ENCODE measurements around the gene ANGPT4. TPM values are rescaled to one million over a fixed set of nuclear protein-coding genes. Genes with fewer than 3 reads are reported as not detected.

The ANGPT4 gene
- polyA plus RNA-seq, 4 donors, result 0.01 to 0.70 TPM; not detected in 2

DNA sequence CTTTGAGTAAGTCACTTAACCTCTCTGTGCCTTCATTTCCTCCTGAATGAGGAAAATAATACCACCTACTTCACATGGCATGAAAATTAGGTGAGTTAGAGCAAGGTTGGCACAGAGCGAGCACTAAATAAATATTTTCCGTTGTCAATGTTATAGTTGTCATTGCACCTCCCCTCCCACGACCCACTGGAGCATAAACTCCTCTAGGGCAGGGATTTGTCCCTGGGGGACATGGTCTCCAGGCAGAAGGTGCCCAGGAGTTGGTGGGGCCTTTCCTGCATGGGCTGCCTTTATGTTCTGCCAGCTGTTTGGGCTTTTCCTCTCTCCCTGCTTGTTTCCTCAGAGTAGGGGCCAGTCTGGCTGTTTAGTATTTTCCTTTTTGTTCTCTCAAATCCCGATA, 1.3 kb upstream of the ANGPT4 start:
- Histone ChIP-seq H3K4me3 (ENCODE audit: low read depth in 1 of 3, low read length in 3 of 3) (no peak overlapping the region), H3K9me3 (ENCODE audit: control insufficient read depth in 2 of 2, insufficient read depth in 1 of 2, low read depth in 1 of 2, low read length in 1 of 2) (no peaks in the 10 kb centered on the region), H3K36me3 (ENCODE audit: control insufficient read depth in 3 of 3, insufficient read depth in 2 of 3, low read depth in 1 of 3, low read length in 3 of 3) (no peaks in the 10 kb centered on the region), H3K27ac (ENCODE audit: low read depth in 1 of 3, low read length in 2 of 3) (no peak overlapping the region), H3K27me3 (ENCODE audit: control insufficient read depth in 3 of 3, insufficient read depth in 3 of 3, low read length in 3 of 3) (peaks cover 0 to 4% (median 0%) of the 10 kb centered on the region in 3 donors), H3K4me1 (ENCODE audit: control insufficient read depth in 3 of 3, insufficient read depth in 2 of 3, low read depth in 1 of 3, low read length in 2 of 3) (no peaks in the 10 kb centered on the region)
- 61 to 76% (median 66%) methylated on average over 4 of the region's 4 CpGs for WGBS, 3 donors
- FAIRE-seq (no peak), DNase-seq (no peak)

- 65 to 80% (median 76%) methylated on average over 5 of the region's 5 CpGs for WGBS, 3 donors
- Histone ChIP-seq H3K4me1 (ENCODE audit: control insufficient read depth in 3 of 3, insufficient read depth in 2 of 3, low read depth in 1 of 3, low read length in 2 of 3) (no peaks in the 10 kb centered on the region), H3K4me3 (ENCODE audit: low read depth in 1 of 3, low read length in 3 of 3) (no peak overlapping the region), H3K9me3 (ENCODE audit: control insufficient read depth in 2 of 2, insufficient read depth in 1 of 2, low read depth in 1 of 2, low read length in 1 of 2) (no peaks in the 10 kb centered on the region), H3K27me3 (ENCODE audit: control insufficient read depth in 3 of 3, insufficient read depth in 3 of 3, low read length in 3 of 3) (peaks cover 0 to 4% (median 0%) of the 10 kb centered on the region in 3 donors), H3K27ac (ENCODE audit: low read depth in 1 of 3, low read length in 2 of 3) (no peak overlapping the region), H3K36me3 (ENCODE audit: control insufficient read depth in 3 of 3, insufficient read depth in 2 of 3, low read depth in 1 of 3, low read length in 3 of 3) (no peaks in the 10 kb centered on the region)
- DNase-seq (no peak), FAIRE-seq (no peak)
These were observed 691 bp upstream of the ANGPT4 start for GRCh38 chr20:916825-917224.

GRCh38 chr20:914727-915498, 1.2 kb downstream of the ANGPT4 start:
- no peak overlapping the region for H3K27ac ChIP-seq (ENCODE audit: low read depth in 1 of 3, low read length in 2 of 3)
- no peaks in the 10 kb centered on the region for H3K4me1 ChIP-seq (ENCODE audit: control insufficient read depth in 3 of 3, insufficient read depth in 2 of 3, low read depth in 1 of 3, low read length in 2 of 3)
- no peak for FAIRE-seq
- no peak overlapping the region for H3K4me3 ChIP-seq (ENCODE audit: low read depth in 1 of 3, low read length in 3 of 3)
- H3K9me3 ChIP-seq (ENCODE audit: control insufficient read depth in 2 of 2, insufficient read depth in 1 of 2, low read depth in 1 of 2, low read length in 1 of 2), result no peaks in the 10 kb centered on the region
- WGBS, 3 donors, result 69 to 71% (median 70%) methylated on average over 15 of the region's 15 CpGs
- H3K36me3 ChIP-seq (ENCODE audit: control insufficient read depth in 3 of 3, insufficient read depth in 2 of 3, low read depth in 1 of 3, low read length in 3 of 3), result no peaks in the 10 kb centered on the region
- H3K27me3 ChIP-seq (ENCODE audit: control insufficient read depth in 3 of 3, insufficient read depth in 3 of 3, low read length in 3 of 3), result peaks cover 0 to 9% (median 0%) of the 10 kb centered on the region in 3 donors
- DNase-seq, result no peak

DNA sequence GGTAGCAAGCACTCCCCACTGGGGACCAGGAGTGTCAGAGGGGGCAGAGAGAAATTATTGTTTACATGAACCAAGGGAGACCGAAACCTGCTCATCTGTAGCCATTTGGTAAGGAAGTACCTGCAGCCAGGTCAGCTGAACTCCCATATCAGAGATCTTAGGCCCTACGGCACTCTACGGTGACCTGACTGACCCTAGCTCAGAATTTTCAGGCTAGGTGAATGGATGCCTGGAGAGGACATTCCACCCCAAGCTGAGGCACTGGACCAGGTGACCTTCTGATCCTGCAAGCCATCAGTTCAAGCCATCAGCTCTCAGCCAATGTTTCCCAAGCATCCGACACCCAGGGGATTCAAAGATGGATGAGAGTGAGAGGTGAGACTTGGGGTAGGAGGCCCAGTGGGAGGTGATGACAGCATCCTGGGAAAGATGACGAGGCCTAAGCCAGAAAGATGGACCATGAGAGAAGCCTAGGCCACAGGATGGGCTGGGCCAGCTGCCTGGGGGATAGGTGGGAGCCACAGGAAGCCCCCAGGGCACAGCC, 2.8 kb downstream of the ANGPT4 start:
- 79 to 83% (median 82%) methylated on average over 5 of the region's 5 CpGs for WGBS, 3 donors
- H3K27ac ChIP-seq (ENCODE audit: low read depth in 1 of 3, low read length in 2 of 3), result no peak overlapping the region
- no peaks in the 10 kb centered on the region for H3K36me3 ChIP-seq (ENCODE audit: control insufficient read depth in 3 of 3, insufficient read depth in 2 of 3, low read depth in 1 of 3, low read length in 3 of 3)
- no peak for DNase-seq
- H3K9me3 ChIP-seq (ENCODE audit: control insufficient read depth in 2 of 2, insufficient read depth in 1 of 2, low read depth in 1 of 2, low read length in 1 of 2), result no peaks in the 10 kb centered on the region
- H3K4me1 ChIP-seq (ENCODE audit: control insufficient read depth in 3 of 3, insufficient read depth in 2 of 3, low read depth in 1 of 3, low read length in 2 of 3), result no peaks in the 10 kb centered on the region
- H3K27me3 ChIP-seq (ENCODE audit: control insufficient read depth in 3 of 3, insufficient read depth in 3 of 3, low read length in 3 of 3), result peaks cover 0 to 9% (median 0%) of the 10 kb centered on the region in 3 donors
- no peak for FAIRE-seq
- H3K4me3 ChIP-seq (ENCODE audit: low read depth in 1 of 3, low read length in 3 of 3), result no peak overlapping the region

DNA sequence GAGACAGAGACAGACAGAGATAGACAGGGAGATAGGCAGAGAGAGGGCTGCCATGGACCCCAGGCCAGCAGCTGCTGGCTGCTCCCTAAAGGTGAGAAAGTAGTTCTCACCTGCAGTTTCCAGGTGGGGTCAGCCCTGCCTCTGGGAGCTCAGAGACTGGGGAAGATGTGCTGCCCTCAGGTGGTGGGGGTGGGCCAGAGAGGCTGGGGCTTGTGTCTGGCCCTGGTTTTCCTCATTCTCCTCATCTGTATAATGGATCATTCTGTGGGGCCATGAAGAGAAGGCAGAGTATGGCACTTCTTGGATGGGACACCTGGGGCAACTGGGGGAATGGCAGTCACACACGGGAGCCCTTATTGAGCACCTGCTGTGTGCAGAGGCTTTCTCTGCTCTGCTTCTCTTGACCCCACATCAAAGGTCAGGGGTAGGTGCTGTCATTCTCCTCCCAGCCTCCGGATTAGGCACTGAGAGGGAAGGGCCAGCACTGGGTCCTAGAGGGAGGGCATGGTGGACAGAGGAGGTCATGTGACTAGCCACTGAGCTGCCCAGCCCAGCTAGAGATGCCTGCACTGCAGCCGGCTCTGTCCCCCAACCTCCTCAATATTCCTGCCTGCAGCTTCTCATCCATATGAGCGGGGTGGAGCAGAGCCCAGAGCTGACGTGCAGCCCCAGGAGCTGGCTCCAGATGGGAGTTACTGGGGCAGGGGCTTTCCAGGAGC, 4.1 kb downstream of the ANGPT4 start:
- Histone ChIP-seq H3K4me1 (ENCODE audit: control insufficient read depth in 3 of 3, insufficient read depth in 2 of 3, low read depth in 1 of 3, low read length in 2 of 3) (no peaks in the 10 kb centered on the region), H3K9me3 (ENCODE audit: control insufficient read depth in 2 of 2, insufficient read depth in 1 of 2, low read depth in 1 of 2, low read length in 1 of 2) (no peaks in the 10 kb centered on the region), H3K4me3 (ENCODE audit: low read depth in 1 of 3, low read length in 3 of 3) (no peak overlapping the region), H3K27me3 (ENCODE audit: control insufficient read depth in 3 of 3, insufficient read depth in 3 of 3, low read length in 3 of 3) (peaks cover 0 to 9% (median 0%) of the 10 kb centered on the region in 3 donors), H3K27ac (ENCODE audit: low read depth in 1 of 3, low read length in 2 of 3) (no peak overlapping the region), H3K36me3 (ENCODE audit: control insufficient read depth in 3 of 3, insufficient read depth in 2 of 3, low read depth in 1 of 3, low read length in 3 of 3) (no peaks in the 10 kb centered on the region)
- DNase-seq (no peak), FAIRE-seq (no peak)
- WGBS, 3 donors, result 53 to 57% (median 54%) methylated on average over 5 of the region's 5 CpGs

DNA sequence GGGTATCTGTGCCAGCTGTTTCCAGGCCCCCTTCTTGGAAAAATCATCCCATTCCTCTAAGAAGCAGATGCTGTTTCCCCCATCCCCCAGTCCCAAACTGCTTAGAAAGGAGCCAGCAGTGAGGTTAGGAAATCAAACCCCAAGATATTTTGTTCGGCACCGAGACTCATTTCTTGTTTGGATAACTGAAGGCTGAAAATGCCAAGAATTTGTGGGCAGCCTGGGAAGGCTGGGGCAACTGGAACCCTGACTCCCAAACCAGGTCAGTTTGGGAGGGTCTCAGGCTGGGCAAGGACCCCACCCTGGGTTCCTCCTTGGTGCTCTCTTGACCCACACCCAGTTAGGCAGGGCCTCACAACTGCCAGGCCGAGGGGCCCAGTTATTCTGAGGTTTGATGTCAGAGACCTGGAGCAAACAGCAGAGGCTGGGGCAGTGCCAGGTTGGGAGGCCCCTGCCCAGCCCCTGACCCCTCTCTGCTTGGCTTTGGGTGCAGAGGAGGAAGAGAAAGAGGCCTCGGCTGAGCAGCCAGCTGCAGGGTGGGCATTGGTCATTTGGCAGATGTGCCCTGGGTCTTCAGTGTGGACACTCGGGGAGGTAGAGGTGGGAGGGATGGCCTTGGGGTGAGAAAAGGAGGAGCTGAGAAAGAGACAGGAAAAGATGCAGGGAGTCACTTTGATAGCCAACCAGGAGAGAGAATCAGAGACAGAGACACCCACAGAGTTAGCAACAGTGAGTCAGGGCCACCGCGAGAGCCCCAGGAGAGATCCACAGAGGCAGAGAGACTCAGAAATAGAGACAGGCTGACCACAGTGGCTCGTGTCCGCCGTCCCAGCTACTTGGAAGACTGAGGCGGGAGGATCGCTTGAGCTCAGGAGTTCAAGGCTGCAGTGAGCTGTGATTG, 5.0 kb downstream of the ANGPT4 start:
- no peak for FAIRE-seq
- H3K27ac ChIP-seq (ENCODE audit: low read depth in 1 of 3, low read length in 2 of 3), result no peak overlapping the region
- 64 to 69% (median 64%) methylated on average over 12 of the region's 12 CpGs for WGBS, 3 donors
- no peak for DNase-seq
- H3K36me3 ChIP-seq (ENCODE audit: control insufficient read depth in 3 of 3, insufficient read depth in 2 of 3, low read depth in 1 of 3, low read length in 3 of 3), result no peaks in the 10 kb centered on the region
- no peaks in the 10 kb centered on the region for H3K4me1 ChIP-seq (ENCODE audit: control insufficient read depth in 3 of 3, insufficient read depth in 2 of 3, low read depth in 1 of 3, low read length in 2 of 3)
- H3K4me3 ChIP-seq (ENCODE audit: low read depth in 1 of 3, low read length in 3 of 3), result no peak overlapping the region
- H3K9me3 ChIP-seq (ENCODE audit: control insufficient read depth in 2 of 2, insufficient read depth in 1 of 2, low read depth in 1 of 2, low read length in 1 of 2), result no peaks in the 10 kb centered on the region
- peaks cover 0 to 9% (median 0%) of the 10 kb centered on the region in 3 donors for H3K27me3 ChIP-seq (ENCODE audit: control insufficient read depth in 3 of 3, insufficient read depth in 3 of 3, low read length in 3 of 3)

GRCh38 chr20:910132-910869, 5.8 kb downstream of the ANGPT4 start:
- no peak overlapping the region for H3K4me3 ChIP-seq (ENCODE audit: low read depth in 1 of 3, low read length in 3 of 3)
- WGBS, 3 donors, result 50 to 65% (median 62%) methylated on average over 9 of the region's 9 CpGs
- no peaks in the 10 kb centered on the region for H3K4me1 ChIP-seq (ENCODE audit: control insufficient read depth in 3 of 3, insufficient read depth in 2 of 3, low read depth in 1 of 3, low read length in 2 of 3)
- H3K27ac ChIP-seq (ENCODE audit: low read depth in 1 of 3, low read length in 2 of 3), result no peak overlapping the region
- H3K9me3 ChIP-seq (ENCODE audit: control insufficient read depth in 2 of 2, insufficient read depth in 1 of 2, low read depth in 1 of 2, low read length in 1 of 2), result no peaks in the 10 kb centered on the region
- peaks cover 0 to 5% (median 0%) of the 10 kb centered on the region in 3 donors for H3K27me3 ChIP-seq (ENCODE audit: control insufficient read depth in 3 of 3, insufficient read depth in 3 of 3, low read length in 3 of 3)
- FAIRE-seq (no peak), DNase-seq (no peak)
- H3K36me3 ChIP-seq (ENCODE audit: control insufficient read depth in 3 of 3, insufficient read depth in 2 of 3, low read depth in 1 of 3, low read length in 3 of 3), result no peaks in the 10 kb centered on the region
